HCT116 (cell line): ENCODE data around the gene GRIK1. TPM values are rescaled to one million over a fixed set of nuclear protein-coding genes. Genes with fewer than 3 reads are reported as not detected.

ENCODE experiments used
- ATAC-seq: fragments of 200-7000 bp; cut with Tn5 transposase; 2 replicates; pipeline ENCODE4 v1.9.1; 2020; ENCODE audit warnings: mild to moderate bottlenecking, moderate library complexity
- BruUV-seq: library from RNA; stranded (reverse); fragments of 400-500 nt; replicated peaks from 2 replicates; lab custom pipeline; 2021; lab: Mats Ljungman, UMichigan
- CTCF ChIA-PET: fragments of 300-600 bp; sonication (Branson Sonifier 250); formaldehyde crosslinking; loops from one replicate; lab custom pipeline; 2021; ENCODE audit warnings: antibody characterized with exemption; lab: Charles Lee
- POLR2A ChIA-PET: fragments of 300-600, 350-600 bp; sonication (Branson Sonifier 250); formaldehyde crosslinking; loops from one replicate; lab custom pipeline; 2021; ENCODE audit warnings: antibody characterized with exemption; lab: Charles Lee
- RAD21 ChIA-PET, 2 experiments: fragments of 300-600 bp; sonication (Branson Sonifier 250); formaldehyde crosslinking; loops; one replicate each; lab custom pipeline; 2023; ENCODE audit warnings: low total read pairs in 2 of 2; ENCODE audit not compliant: uncharacterized antibody in 2 of 2, unreplicated experiment in 2 of 2, low non-redundant PET in 1 of 2; lab: Charles Lee
- DNase-seq: peaks from one replicate; pipeline ENCODE4 v3.0.0-alpha.2; 2010; ENCODE audit warnings: low read depth, low spot score
- H2AFZ ChIP-seq: fragments of 200-600 bp; shearing (Covaris generic), sonication (generic); 2 replicates; pipeline ENCODE4 v1.6.1; 2017; ENCODE audit warnings: low read depth, mixed run types, mixed read lengths, antibody characterized with exemption, low read length; ENCODE audit not compliant: poor library complexity, severe bottlenecking
- H3K27ac ChIP-seq: 2 replicates; pipeline ENCODE4 v1.5.1; 2012; ENCODE audit warnings: low read depth, low read length
- H3K27me3 ChIP-seq: fragments of 200-600 bp; sonication (generic); 2 replicates; pipeline ENCODE4 v1.6.1; 2016; ENCODE audit warnings: mixed run types, low read length, mixed read lengths; ENCODE audit not compliant: insufficient read depth
- H3K36me3 ChIP-seq, 2 experiments: fragments of 200-500 bp in 1 of 2; fragments of 200-600 bp in 1 of 2; sonication (Bioruptor generic) in 1 of 2; sonication (generic) in 1 of 2; 2 replicates each; pipeline versions ENCODE4 v1.5.1 to v1.6.1; 2014 to 2016; ENCODE audit warnings: low read length in 2 of 2, inconsistent platforms in 1 of 2, mixed read lengths in 1 of 2, mixed run types in 1 of 2; ENCODE audit not compliant: insufficient read depth in 2 of 2, control insufficient read depth in 1 of 2
- H3K4me1 ChIP-seq, 2 experiments: fragments of 200-600 bp in 1 of 2; sonication (generic) in 1 of 2; 2 replicates each; pipeline versions ENCODE4 v1.5.1 to v1.6.1; 2012 to 2017; ENCODE audit warnings: low read length in 2 of 2, inconsistent platforms in 1 of 2, mild to moderate bottlenecking in 1 of 2, mixed read lengths in 1 of 2, mixed run types in 1 of 2, moderate library complexity in 1 of 2; ENCODE audit not compliant: insufficient read depth in 2 of 2, control insufficient read depth in 1 of 2
- H3K4me2 ChIP-seq: fragments of 200-600 bp; sonication (generic); 2 replicates; pipeline ENCODE4 v1.6.1; 2017; ENCODE audit warnings: mixed run types, low read length, mixed read lengths
- H3K4me3 ChIP-seq, 2 experiments: fragments of 200-600 bp in 1 of 2; sonication (generic) in 1 of 2; replicated peaks in 1 of 2; 2 replicates each; pipeline ENCODE4 v1.5.1; 2011 to 2016; ENCODE audit warnings: low read length in 2 of 2, control low read depth in 1 of 2, low read depth in 1 of 2, mild to moderate bottlenecking in 1 of 2, mixed read lengths in 1 of 2, mixed run types in 1 of 2
- H3K79me2 ChIP-seq: fragments of 200-600 bp; sonication (generic); 2 replicates; pipeline ENCODE4 v1.6.1; 2017; ENCODE audit warnings: mild to moderate bottlenecking, mixed run types, low read length, moderate library complexity, mixed read lengths; ENCODE audit not compliant: insufficient read depth
- H3K9ac ChIP-seq: fragments of 200-600 bp; sonication (generic); 2 replicates; pipeline ENCODE4 v1.6.1; 2016; ENCODE audit warnings: low read length, mixed read lengths
- H3K9me2 ChIP-seq: fragments of 200-600 bp; sonication (generic), shearing (Covaris generic); 2 replicates; pipeline ENCODE4 v1.6.1; 2017; ENCODE audit warnings: mixed run types, mild to moderate bottlenecking, moderate library complexity; ENCODE audit not compliant: insufficient read depth
- H3K9me3 ChIP-seq, 2 experiments: fragments of 200-500 bp in 1 of 2; fragments of 200-600 bp in 1 of 2; sonication (Bioruptor generic) in 1 of 2; sonication (generic) in 1 of 2; 2 replicates each; pipeline ENCODE4 v1.6.1; 2014 to 2017; ENCODE audit warnings: low read length in 2 of 2, mixed read lengths in 2 of 2, inconsistent platforms in 1 of 2, low read depth in 1 of 2, mild to moderate bottlenecking in 1 of 2, mixed run types in 1 of 2, moderate library complexity in 1 of 2; ENCODE audit not compliant: control insufficient read depth in 1 of 2, insufficient read depth in 1 of 2
- H4K20me1 ChIP-seq: fragments of 200-600 bp; sonication (generic), shearing (Covaris generic); 2 replicates; pipeline ENCODE4 v1.6.1; 2017; ENCODE audit warnings: mixed run types, mild to moderate bottlenecking, moderate library complexity; ENCODE audit not compliant: insufficient read depth
- ELF1 ChIP-seq: IDR thresholded peaks from 2 replicates; pipeline ENCODE4 v1.6.1; 2012; ENCODE audit warnings: low read depth, borderline replicate concordance
- EZH2 ChIP-seq: fragments of 200-600 bp; sonication (generic); IDR thresholded peaks from 2 replicates; pipeline ENCODE4 v1.6.1; 2017; ENCODE audit warnings: antibody characterized with exemption, mixed run types
- JUND ChIP-seq: IDR thresholded peaks from 2 replicates; pipeline ENCODE4 v1.6.1; 2012
- POLR2A ChIP-seq: IDR thresholded peaks from 2 replicates; pipeline ENCODE4 v1.7.0; 2011; ENCODE audit warnings: borderline replicate concordance; ENCODE audit not compliant: insufficient read depth, insufficient read length; ENCODE audit errors: extremely low read depth
- POLR2AphosphoS5 ChIP-seq: IDR thresholded peaks from 2 replicates; pipeline ENCODE4 v1.6.1; 2011; ENCODE audit warnings: mild to moderate bottlenecking, low read depth, low read length, moderate library complexity
- SRF ChIP-seq: IDR thresholded peaks from 2 replicates; pipeline ENCODE4 v1.6.1; 2012; ENCODE audit warnings: low read depth
- YY1 ChIP-seq: IDR thresholded peaks from 2 replicates; pipeline ENCODE4 v1.6.1; 2011; ENCODE audit warnings: low read length, low read depth, moderate library complexity, mild to moderate bottlenecking; ENCODE audit not compliant: insufficient replicate concordance; ENCODE audit errors: extremely low read depth
- intact Hi-C: fragments of 100-400 bp; cut with micrococcal nuclease; formaldehyde crosslinking; loops from 2 replicates; pipeline ENCODE4 v1.10.0; 2022
- total RNA-seq: library from RNA; stranded (reverse); gene quantifications from one replicate; pipeline ENCODE4 v1.2.1, GENCODE V29; 2021; ENCODE audit not compliant: unreplicated experiment
- TF ChIP-seq, protein P1 (sequence below): IDR thresholded peaks from 2 replicates; pipeline ENCODE4 v1.6.1; 2012
- TF ChIP-seq, protein P2 (sequence below): IDR thresholded peaks from 2 replicates; pipeline ENCODE4 v1.6.1; 2011; ENCODE audit warnings: mild to moderate bottlenecking, low read length, moderate library complexity; ENCODE audit not compliant: insufficient replicate concordance; ENCODE audit errors: extremely low read depth

Gene GRIK1
- total RNA-seq, 1 experiment from 2014 or later, result not detected

DNA sequence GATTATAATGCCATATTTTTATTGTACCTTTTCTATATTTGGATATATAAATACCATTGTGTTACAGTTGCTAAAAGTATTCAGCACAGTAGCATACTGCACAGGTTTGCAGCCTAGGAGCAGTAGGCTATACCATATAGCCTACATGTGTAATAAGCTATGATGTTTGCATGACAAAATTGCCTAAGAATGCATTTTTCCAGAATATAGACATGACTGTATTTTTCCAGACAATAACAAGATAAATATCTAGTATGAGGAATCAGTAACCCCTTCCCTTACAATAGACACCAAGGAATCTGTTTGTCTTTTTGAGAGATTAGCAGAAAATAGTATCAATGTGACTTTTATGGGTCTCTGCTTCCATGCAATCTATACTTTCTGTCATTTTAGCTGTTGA, 228.6 kb downstream of the GRIK1 start:
- Histone ChIP-seq H3K9me2 (no peaks in the 10 kb centered on the region), H3K27ac (no peak overlapping the region), H3K36me3 (no peaks in the 10 kb centered on the region), H3K4me3 (no peak overlapping the region), H3K79me2 (no peaks in the 10 kb centered on the region), H2AFZ (no peak overlapping the region), H3K9me3 (peaks cover 6 to 7% of the 10 kb centered on the region in 2 experiments; a peak in 2 of 4 replicates), H3K27me3 (no peaks in the 10 kb centered on the region)
- POLR2A ChIA-PET, result no interaction called here
- intact Hi-C loops, result no loop called here
- CTCF ChIA-PET, result no interaction called here
- no peak for DNase-seq
- RAD21 ChIA-PET, result no interaction called here
- TF ChIP-seq ELF1, result no peak
- no peak for TF ChIP-seq POLR2A
- no peak for TF ChIP-seq JUND
- TF ChIP-seq, protein P1, sequence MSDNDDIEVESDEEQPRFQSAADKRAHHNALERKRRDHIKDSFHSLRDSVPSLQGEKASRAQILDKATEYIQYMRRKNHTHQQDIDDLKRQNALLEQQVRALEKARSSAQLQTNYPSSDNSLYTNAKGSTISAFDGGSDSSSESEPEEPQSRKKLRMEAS, result no peak
- no peak for TF ChIP-seq EZH2
- TF ChIP-seq POLR2AphosphoS5, result no peak
- TF ChIP-seq SRF, result no peak
- TF ChIP-seq, protein P2, sequence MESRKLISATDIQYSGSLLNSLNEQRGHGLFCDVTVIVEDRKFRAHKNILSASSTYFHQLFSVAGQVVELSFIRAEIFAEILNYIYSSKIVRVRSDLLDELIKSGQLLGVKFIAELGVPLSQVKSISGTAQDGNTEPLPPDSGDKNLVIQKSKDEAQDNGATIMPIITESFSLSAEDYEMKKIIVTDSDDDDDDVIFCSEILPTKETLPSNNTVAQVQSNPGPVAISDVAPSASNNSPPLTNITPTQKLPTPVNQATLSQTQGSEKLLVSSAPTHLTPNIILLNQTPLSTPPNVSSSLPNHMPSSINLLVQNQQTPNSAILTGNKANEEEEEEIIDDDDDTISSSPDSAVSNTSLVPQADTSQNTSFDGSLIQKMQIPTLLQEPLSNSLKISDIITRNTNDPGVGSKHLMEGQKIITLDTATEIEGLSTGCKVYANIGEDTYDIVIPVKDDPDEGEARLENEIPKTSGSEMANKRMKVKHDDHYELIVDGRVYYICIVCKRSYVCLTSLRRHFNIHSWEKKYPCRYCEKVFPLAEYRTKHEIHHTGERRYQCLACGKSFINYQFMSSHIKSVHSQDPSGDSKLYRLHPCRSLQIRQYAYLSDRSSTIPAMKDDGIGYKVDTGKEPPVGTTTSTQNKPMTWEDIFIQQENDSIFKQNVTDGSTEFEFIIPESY, result no peak
- TF ChIP-seq, all 23 proteins: peak for 0
- H3K9ac ChIP-seq, result no peak overlapping the region
- H3K4me1 ChIP-seq, result no peaks in the 10 kb centered on the region
- H3K4me2 ChIP-seq, result no peak overlapping the region
- no peaks in the 10 kb centered on the region for H4K20me1 ChIP-seq
- BruUV-seq, result no TSS peak
- ATAC-seq, result no peak

DNA sequence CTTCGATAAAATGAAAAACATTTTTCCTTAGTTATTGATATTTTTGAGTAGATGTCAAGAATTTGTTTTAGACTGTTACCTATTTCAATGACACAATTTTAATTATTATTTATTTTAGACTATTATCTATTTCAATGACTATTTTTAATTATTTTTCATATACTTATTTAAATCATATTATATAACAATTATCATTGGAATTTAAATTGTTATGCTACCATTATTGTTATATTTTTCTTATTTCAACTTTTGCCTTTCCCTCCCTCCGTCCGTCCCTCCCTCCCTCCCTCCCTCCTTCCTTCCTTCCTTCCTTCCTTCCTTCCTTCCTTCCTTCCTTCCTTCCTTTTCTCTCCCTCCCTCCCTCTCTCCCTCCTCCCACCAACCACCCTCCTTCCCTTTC, 229.3 kb downstream of the GRIK1 start:
- intact Hi-C loops, result no loop called here
- POLR2A ChIA-PET, result no interaction called here
- H3K9me3 ChIP-seq, result peaks cover 6% of the 10 kb centered on the region in 2 experiments; a peak in 2 of 4 replicates
- RAD21 ChIA-PET, result no interaction called here
- TF ChIP-seq YY1 (no peak), SRF (no peak), POLR2A (no peak)
- TF ChIP-seq, protein P2, result no peak
- H2AFZ ChIP-seq, result no peak overlapping the region
- H4K20me1 ChIP-seq, result no peaks in the 10 kb centered on the region
- no peak overlapping the region for H3K4me3 ChIP-seq
- H3K4me2 ChIP-seq, result no peak overlapping the region
- no TSS peak for BruUV-seq
- H3K36me3 ChIP-seq, result no peaks in the 10 kb centered on the region
- H3K27me3 ChIP-seq, result no peaks in the 10 kb centered on the region
- no peak overlapping the region for H3K9ac ChIP-seq
- no peaks in the 10 kb centered on the region for H3K4me1 ChIP-seq
- CTCF ChIA-PET, result no interaction called here
- DNase-seq, result no peak
- H3K9me2 ChIP-seq, result no peaks in the 10 kb centered on the region
- no peak overlapping the region for H3K27ac ChIP-seq
- ATAC-seq, result no peak
- no peaks in the 10 kb centered on the region for H3K79me2 ChIP-seq
